MCF 10A (cell line): Measurements from ENCODE around the gene ZNF320. TPM values are rescaled to one million over a fixed set of nuclear protein-coding genes. Genes with fewer than 3 reads are reported as not detected.
"Not testable (repeated sequence)": the region's sequence is repeated elsewhere in the genome, so short reads cannot be mapped to it uniquely, and the experiment has no call there.

Experiments
- BruUV-seq: library from RNA; stranded (reverse); fragments of 400-500 nt; replicated peaks from 2 replicates; lab custom pipeline; 2021; lab: Mats Ljungman, UMichigan
- CTCF ChIA-PET: fragments of 300-600 bp; sonication (Branson Sonifier 250); formaldehyde crosslinking; extraction: SDS; loops from one replicate; lab custom pipeline; 2021; ENCODE audit warnings: antibody characterized with exemption, inconsistent platforms; lab: Yijun Ruan, JAX
- POLR2A ChIA-PET: fragments of 300-600, 350-650 bp; sonication (Branson Sonifier 250); formaldehyde crosslinking; extraction: SDS; loops from one replicate; lab custom pipeline; 2020; ENCODE audit warnings: antibody characterized with exemption, inconsistent platforms; lab: Yijun Ruan, JAX
- DNase-seq: peaks from one replicate; pipeline ENCODE4 v3.0.0-alpha.2; 2018; ENCODE audit not compliant: unreplicated experiment
- H3K27ac Mint-ChIP-seq: one replicate; pipeline ENCODE4 v1.8.0; 2022; ENCODE audit warnings: mild to moderate bottlenecking, low read depth, mixed read lengths; ENCODE audit not compliant: unreplicated experiment
- H3K27me3 Mint-ChIP-seq: one replicate; pipeline ENCODE4 v1.8.0; 2022; ENCODE audit warnings: mixed read lengths; ENCODE audit not compliant: insufficient read depth, unreplicated experiment
- H3K36me3 Mint-ChIP-seq: one replicate; pipeline ENCODE4 v1.8.0; 2022; ENCODE audit warnings: mild to moderate bottlenecking, moderate library complexity, mixed read lengths; ENCODE audit not compliant: insufficient read depth, unreplicated experiment
- H3K4me1 Mint-ChIP-seq: one replicate; pipeline ENCODE4 v1.8.0; 2022; ENCODE audit warnings: mixed read lengths; ENCODE audit not compliant: insufficient read depth, unreplicated experiment
- H3K4me3 Mint-ChIP-seq: one replicate; pipeline ENCODE4 v1.8.0; 2022; ENCODE audit warnings: mild to moderate bottlenecking, moderate library complexity, mixed read lengths; ENCODE audit not compliant: unreplicated experiment
- H3K9me3 Mint-ChIP-seq: one replicate; pipeline ENCODE4 v1.8.0; 2022; ENCODE audit warnings: mixed read lengths; ENCODE audit not compliant: unreplicated experiment
- CTCF ChIP-seq: fragments of 200-600 bp; IDR thresholded peaks from one replicate; pipeline ENCODE4 v1.8.0; 2022; ENCODE audit warnings: antibody characterized with exemption, mild to moderate bottlenecking; ENCODE audit not compliant: unreplicated experiment
- intact Hi-C: fragments of 100-400 bp; cut with micrococcal nuclease; formaldehyde crosslinking; loops from 2 replicates; pipeline ENCODE4 v1.14.1; 2022
- total RNA-seq: library from RNA; stranded (reverse); gene quantifications from 2 replicates; pipeline ENCODE4 v1.2.3, GENCODE V29; 2022

Gene ZNF320
- total RNA-seq, 1 experiment from 2014 or later, result 5.4 TPM

GRCh38 chr19:52891336-52891735, 6.1 kb downstream of the ZNF320 start:
- intact Hi-C loops, result no loop called here
- no TSS peak for BruUV-seq
- H3K4me3 Mint-ChIP-seq, result no peak overlapping the region
- no peaks in the 10 kb centered on the region for H3K4me1 Mint-ChIP-seq
- no peak overlapping the region for H3K27ac Mint-ChIP-seq
- ChIA-PET POLR2A (no interaction called here), CTCF (no interaction called here)
- H3K9me3 Mint-ChIP-seq, result peaks cover 9% of the 10 kb centered on the region
- peaks cover 36% of the 10 kb centered on the region for H3K36me3 Mint-ChIP-seq
- DNase-seq, result no peak
- no peaks in the 10 kb centered on the region for H3K27me3 Mint-ChIP-seq
- TF ChIP-seq CTCF, result no peak

GRCh38 chr19:52889931-52890330, 7.5 kb downstream of the ZNF320 start:
- Mint-ChIP-seq H3K4me3 (no peak overlapping the region), H3K27ac (no peak overlapping the region), H3K9me3 (peaks cover 9% of the 10 kb centered on the region), H3K36me3 (peaks cover 39% of the 10 kb centered on the region), H3K4me1 (no peaks in the 10 kb centered on the region), H3K27me3 (no peaks in the 10 kb centered on the region)
- ChIA-PET CTCF (interaction anchor here (0.6 kb wide), 1 partner anchor 13 kb away, joined by 3 read pairs; no protein-coding TSS in a partner anchor), POLR2A (no interaction called here)
- no TSS peak for BruUV-seq
- no peak for TF ChIP-seq CTCF
- no peak for DNase-seq
- intact Hi-C loops, result no loop called here

- Mint-ChIP-seq H3K36me3 (peaks cover 39% of the 10 kb centered on the region), H3K9me3 (peaks cover 9% of the 10 kb centered on the region), H3K27ac (no peak overlapping the region), H3K4me3 (no peak overlapping the region), H3K27me3 (no peaks in the 10 kb centered on the region), H3K4me1 (no peaks in the 10 kb centered on the region)
- CTCF ChIA-PET, result no interaction called here
- BruUV-seq, result no TSS peak
- intact Hi-C loops, result no loop called here
- POLR2A ChIA-PET, result no interaction called here
- no peak for TF ChIP-seq CTCF
- DNase-seq, result no peak
Measured at GRCh38 chr19:52889076-52889475, 8.4 kb downstream of the ZNF320 start.

- CTCF ChIA-PET, result no interaction called here
- no peak for TF ChIP-seq CTCF
- peaks cover 26% of the 10 kb centered on the region for H3K9me3 Mint-ChIP-seq
- DNase-seq, result no peak
- no peaks in the 10 kb centered on the region for H3K27me3 Mint-ChIP-seq
- H3K4me1 Mint-ChIP-seq, result no peaks in the 10 kb centered on the region
- H3K27ac Mint-ChIP-seq, result no peak overlapping the region
- BruUV-seq, result no TSS peak
- H3K4me3 Mint-ChIP-seq, result no peak overlapping the region
- H3K36me3 Mint-ChIP-seq, result peaks cover 26% of the 10 kb centered on the region
- POLR2A ChIA-PET, result no interaction called here
- intact Hi-C loops, result no loop called here
Measured at GRCh38 chr19:52880895-52881389, 16.5 kb downstream of the ZNF320 start.

GRCh38 chr19:52872996-52873395, 24.4 kb downstream of the ZNF320 start:
- BruUV-seq, CTCF ChIA-PET, H3K4me3 Mint-ChIP-seq, H3K27me3 Mint-ChIP-seq, H3K4me1 Mint-ChIP-seq, POLR2A ChIA-PET, DNase-seq, H3K27ac Mint-ChIP-seq, H3K36me3 Mint-ChIP-seq, intact Hi-C loops: not testable (repeated sequence)
- H3K9me3 Mint-ChIP-seq, result peaks cover 26% of the 10 kb centered on the region
